ENCODE measurements around the gene GJC3. TPM values are rescaled to one million over a fixed set of nuclear protein-coding genes. Genes with fewer than 3 reads are reported as not detected.

The GJC3 gene
- total and polyA plus RNA-seq, 2 of the 13 experiments (the other 11 are each of a cell fraction or from before 2014, with no cell fraction given), result 0.75 to 1.4 TPM

DNA sequence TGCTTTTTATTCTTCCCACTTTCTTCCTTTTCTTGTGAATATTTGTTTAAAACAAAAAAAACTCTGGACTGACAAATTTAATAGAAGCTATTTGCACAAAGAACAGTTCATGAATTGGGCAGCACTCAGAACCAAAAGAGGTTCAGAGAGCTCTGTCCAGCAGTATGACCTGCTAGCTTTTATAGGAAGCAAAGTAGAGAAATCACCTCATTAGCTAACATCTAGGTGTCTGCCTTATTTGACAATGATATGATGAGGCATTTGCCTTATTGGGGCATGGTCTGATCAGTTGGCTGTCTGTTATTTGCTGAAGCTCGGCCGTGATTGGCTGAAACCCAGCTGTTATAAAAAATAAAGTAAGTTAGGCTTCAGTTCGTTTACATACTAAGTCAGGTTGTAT, 9.3 kb downstream of the GJC3 start (continued):
- TF ChIP-seq ZNF383 (CRISPR knock-in tag; IDR thresholded peaks at IDR 0.05; ENCODE audit: borderline replicate concordance) (no peak), ZNF549 (CRISPR knock-in tag; IDR thresholded peaks at IDR 0.05) (peak; percentile 97), MIER2 (CRISPR knock-in tag; IDR thresholded peaks at IDR 0.05) (peak; percentile 20; the same call in 1 of the 2 replicates)
- TF ChIP-seq, protein P1, sequence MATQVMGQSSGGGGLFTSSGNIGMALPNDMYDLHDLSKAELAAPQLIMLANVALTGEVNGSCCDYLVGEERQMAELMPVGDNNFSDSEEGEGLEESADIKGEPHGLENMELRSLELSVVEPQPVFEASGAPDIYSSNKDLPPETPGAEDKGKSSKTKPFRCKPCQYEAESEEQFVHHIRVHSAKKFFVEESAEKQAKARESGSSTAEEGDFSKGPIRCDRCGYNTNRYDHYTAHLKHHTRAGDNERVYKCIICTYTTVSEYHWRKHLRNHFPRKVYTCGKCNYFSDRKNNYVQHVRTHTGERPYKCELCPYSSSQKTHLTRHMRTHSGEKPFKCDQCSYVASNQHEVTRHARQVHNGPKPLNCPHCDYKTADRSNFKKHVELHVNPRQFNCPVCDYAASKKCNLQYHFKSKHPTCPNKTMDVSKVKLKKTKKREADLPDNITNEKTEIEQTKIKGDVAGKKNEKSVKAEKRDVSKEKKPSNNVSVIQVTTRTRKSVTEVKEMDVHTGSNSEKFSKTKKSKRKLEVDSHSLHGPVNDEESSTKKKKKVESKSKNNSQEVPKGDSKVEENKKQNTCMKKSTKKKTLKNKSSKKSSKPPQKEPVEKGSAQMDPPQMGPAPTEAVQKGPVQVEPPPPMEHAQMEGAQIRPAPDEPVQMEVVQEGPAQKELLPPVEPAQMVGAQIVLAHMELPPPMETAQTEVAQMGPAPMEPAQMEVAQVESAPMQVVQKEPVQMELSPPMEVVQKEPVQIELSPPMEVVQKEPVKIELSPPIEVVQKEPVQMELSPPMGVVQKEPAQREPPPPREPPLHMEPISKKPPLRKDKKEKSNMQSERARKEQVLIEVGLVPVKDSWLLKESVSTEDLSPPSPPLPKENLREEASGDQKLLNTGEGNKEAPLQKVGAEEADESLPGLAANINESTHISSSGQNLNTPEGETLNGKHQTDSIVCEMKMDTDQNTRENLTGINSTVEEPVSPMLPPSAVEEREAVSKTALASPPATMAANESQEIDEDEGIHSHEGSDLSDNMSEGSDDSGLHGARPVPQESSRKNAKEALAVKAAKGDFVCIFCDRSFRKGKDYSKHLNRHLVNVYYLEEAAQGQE (IDR thresholded peaks at IDR 0.05; ENCODE audit: borderline replicate concordance in 1 of 2, low read depth in 1 of 2, low read length in 2 of 2), result peak in 1 of 2 experiments; percentile 84; a peak in 2 of 4 replicates

DNA sequence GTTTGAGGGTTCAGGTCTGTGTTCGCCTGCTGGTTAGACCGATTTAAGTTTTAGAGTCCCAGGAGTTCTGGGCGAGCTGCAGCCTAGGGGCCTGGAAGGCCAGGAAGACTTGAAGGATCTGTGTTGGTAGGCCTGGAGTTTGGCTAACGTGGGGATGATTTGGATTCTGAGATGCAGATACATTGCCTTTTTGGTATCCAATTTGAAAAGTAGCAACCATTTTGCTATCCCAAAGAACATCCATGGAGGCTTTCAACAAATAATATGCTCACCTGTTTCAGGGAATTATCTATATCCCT, 9.7 kb downstream of the GJC3 start:
- Histone ChIP-seq H3K4me3 (replicated peaks in 1 of 3; ENCODE audit: insufficient read depth in 1 of 3, low read depth in 2 of 3, low read length in 3 of 3) (peak overlapping the region; percentile 82 to 90 (median 86)), H3K36me3 (replicated peaks in 1 of 2; ENCODE audit: control insufficient read depth in 1 of 2, insufficient read depth in 2 of 2, low read length in 2 of 2) (peaks cover 6 to 20% of the 10 kb centered on the region in 2 experiments), H3K4me2 (ENCODE audit: low read depth, low read length) (peak overlapping the region; percentile 95), H2AFZ (ENCODE audit: low read length) (peak overlapping the region; percentile 90), H3K27me3 (ENCODE audit: control insufficient read depth in 1 of 2, insufficient read depth in 2 of 2, low read length in 2 of 2) (no peaks in the 10 kb centered on the region; a peak in 1 of 5 replicates), H3K4me1 (ENCODE audit: insufficient read depth, low read length) (peaks cover 35% of the 10 kb centered on the region), H3K9me3 (ENCODE audit: low read length) (no peaks in the 10 kb centered on the region), H3K9ac (ENCODE audit: insufficient read depth, low read depth, low read length) (peak overlapping the region; percentile 94), H3K27ac (ENCODE audit: extremely low read length, insufficient read depth, low read length) (peak overlapping the region; percentile 90), H4K20me1 (ENCODE audit: insufficient read depth, low read length) (no peaks in the 10 kb centered on the region), H3K79me2 (ENCODE audit: insufficient read depth, low read length) (peaks cover 33% of the 10 kb centered on the region)
- CTCF ChIA-PET (ENCODE audit: low intra/inter-chr PET ratio, low total read pairs), result no interaction called here
- ATAC-seq (no peak), FAIRE-seq (no peak), DNase-seq (ENCODE audit: low spot score) (no peak)
- intact Hi-C loops (cut with micrococcal nuclease; ENCODE audit: unreplicated experiment) (loop anchor here (10.0 kb wide), 1 partner anchor 285 kb away; no protein-coding TSS in a partner anchor), in situ Hi-C loops (cut with HindIII; ENCODE audit: extremely low pct_ligation_motif_present, low pct_unique_long_range_greater_than_20kb) (loop anchor here (10.0 kb wide), 1 partner anchor 135 kb away; no protein-coding TSS in a partner anchor)
- POLR2A ChIA-PET, result interaction anchor here (0.7 to 6.2 kb wide), 26 partner anchors 9 to 420 kb away, joined by 3 to 50 read pairs (median 5); partner anchors contain the start of genes AP4M1, AZGP1, FAM200A and GJC3
- 0% methylated on average over 1 of the region's 4 CpGs for WGBS (ENCODE audit: low lambda C conversion rate)
- BruUV-seq (replicated peaks), result TSS peak; percentile 91
- TF ChIP-seq ATF1 (CRISPR knock-in tag; IDR thresholded peaks at IDR 0.05) (0 out of 2 replicates have a peak, but pooled peaks have one; percentile 1), NAIF1 (CRISPR knock-in tag; IDR thresholded peaks at IDR 0.05; ENCODE audit: borderline replicate concordance) (peak; percentile 12; the same call in 1 of the 2 replicates), ZNF136 (CRISPR knock-in tag; IDR thresholded peaks at IDR 0.05; ENCODE audit: low read depth) (0 out of 2 replicates have a peak, but pooled peaks have one; percentile 13), ZNF12 (CRISPR knock-in tag; IDR thresholded peaks at IDR 0.05) (no peak), ZNF354B (CRISPR knock-in tag; IDR thresholded peaks at IDR 0.05) (0 out of 2 replicates have a peak, but pooled peaks have one; percentile 9), SALL1 (CRISPR knock-in tag; IDR thresholded peaks at IDR 0.05) (peak; percentile 6; the same call in 1 of the 2 replicates), ZNF615 (CRISPR knock-in tag; IDR thresholded peaks at IDR 0.05; ENCODE audit: borderline replicate concordance) (no peak), NCOA1 (CRISPR knock-in tag; IDR thresholded peaks at IDR 0.05) (0 out of 2 replicates have a peak, but pooled peaks have one; percentile 66), NPAS2 (CRISPR knock-in tag; IDR thresholded peaks at IDR 0.05; ENCODE audit: borderline replicate concordance) (no peak)
- TF ChIP-seq, protein P2, sequence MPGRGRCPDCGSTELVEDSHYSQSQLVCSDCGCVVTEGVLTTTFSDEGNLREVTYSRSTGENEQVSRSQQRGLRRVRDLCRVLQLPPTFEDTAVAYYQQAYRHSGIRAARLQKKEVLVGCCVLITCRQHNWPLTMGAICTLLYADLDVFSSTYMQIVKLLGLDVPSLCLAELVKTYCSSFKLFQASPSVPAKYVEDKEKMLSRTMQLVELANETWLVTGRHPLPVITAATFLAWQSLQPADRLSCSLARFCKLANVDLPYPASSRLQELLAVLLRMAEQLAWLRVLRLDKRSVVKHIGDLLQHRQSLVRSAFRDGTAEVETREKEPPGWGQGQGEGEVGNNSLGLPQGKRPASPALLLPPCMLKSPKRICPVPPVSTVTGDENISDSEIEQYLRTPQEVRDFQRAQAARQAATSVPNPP (CRISPR knock-in tag; IDR thresholded peaks at IDR 0.05), result peak; percentile 22; the same call in 1 of the 2 replicates
- TF ChIP-seq, protein P3, sequence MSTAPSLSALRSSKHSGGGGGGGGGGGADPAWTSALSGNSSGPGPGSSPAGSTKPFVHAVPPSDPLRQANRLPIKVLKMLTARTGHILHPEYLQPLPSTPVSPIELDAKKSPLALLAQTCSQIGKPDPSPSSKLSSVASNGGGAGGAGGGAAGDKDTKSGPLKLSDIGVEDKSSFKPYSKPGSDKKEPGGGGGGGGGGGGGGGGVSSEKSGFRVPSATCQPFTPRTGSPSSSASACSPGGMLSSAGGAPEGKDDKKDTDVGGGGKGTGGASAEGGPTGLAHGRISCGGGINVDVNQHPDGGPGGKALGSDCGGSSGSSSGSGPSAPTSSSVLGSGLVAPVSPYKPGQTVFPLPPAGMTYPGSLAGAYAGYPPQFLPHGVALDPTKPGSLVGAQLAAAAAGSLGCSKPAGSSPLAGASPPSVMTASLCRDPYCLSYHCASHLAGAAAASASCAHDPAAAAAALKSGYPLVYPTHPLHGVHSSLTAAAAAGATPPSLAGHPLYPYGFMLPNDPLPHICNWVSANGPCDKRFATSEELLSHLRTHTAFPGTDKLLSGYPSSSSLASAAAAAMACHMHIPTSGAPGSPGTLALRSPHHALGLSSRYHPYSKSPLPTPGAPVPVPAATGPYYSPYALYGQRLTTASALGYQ (CRISPR knock-in tag; IDR thresholded peaks at IDR 0.05), result 0 out of 2 replicates have a peak, but pooled peaks have one; percentile 2

Data from HepG2 (cell line).